Mesothelial cell of epicardium (in vitro differentiated cells): ENCODE data around the gene LIPG. TPM values are rescaled to one million over a fixed set of nuclear protein-coding genes. Genes with fewer than 3 reads are reported as not detected.

Source experiments
- DNase-seq, 2 experiments: peaks; one replicate each; pipeline ENCODE4 v3.0.0; 2021; ENCODE audit warnings: low spot score in 2 of 2; ENCODE audit not compliant: unreplicated experiment in 2 of 2
- H3K27ac Mint-ChIP-seq: 2 replicates; pipeline ENCODE4 v1.8.0; 2021; ENCODE audit warnings: mixed read lengths
- H3K27me3 Mint-ChIP-seq: 2 replicates; pipeline ENCODE4 v1.8.0; 2021; ENCODE audit warnings: low read depth, mixed read lengths
- H3K36me3 Mint-ChIP-seq: 2 replicates; pipeline ENCODE4 v1.8.0; 2021; ENCODE audit warnings: mixed read lengths
- H3K4me1 Mint-ChIP-seq: 2 replicates; pipeline ENCODE4 v1.8.0; 2021; ENCODE audit warnings: mixed read lengths
- H3K4me3 Mint-ChIP-seq: 2 replicates; pipeline ENCODE4 v1.8.0; 2021; ENCODE audit warnings: mild to moderate bottlenecking, moderate library complexity, mixed read lengths
- H3K9me3 Mint-ChIP-seq: 2 replicates; pipeline ENCODE4 v1.8.0; 2021; ENCODE audit warnings: mixed read lengths
- total RNA-seq: library from RNA; stranded (reverse); gene quantifications from 3 replicates; pipeline ENCODE4 v1.2.1, GENCODE V29; 2021
- TF ChIP-seq, protein P1 (sequence below): fragments of 200-600 bp; sonication (generic); IDR thresholded peaks from one replicate; pipeline ENCODE4 v1.5.0; 2021; ENCODE audit warnings: antibody characterized with exemption; ENCODE audit not compliant: unreplicated experiment

LIPG gene
- total RNA-seq, 1 donor from 2014 or later, result 26.0 TPM

DNA sequence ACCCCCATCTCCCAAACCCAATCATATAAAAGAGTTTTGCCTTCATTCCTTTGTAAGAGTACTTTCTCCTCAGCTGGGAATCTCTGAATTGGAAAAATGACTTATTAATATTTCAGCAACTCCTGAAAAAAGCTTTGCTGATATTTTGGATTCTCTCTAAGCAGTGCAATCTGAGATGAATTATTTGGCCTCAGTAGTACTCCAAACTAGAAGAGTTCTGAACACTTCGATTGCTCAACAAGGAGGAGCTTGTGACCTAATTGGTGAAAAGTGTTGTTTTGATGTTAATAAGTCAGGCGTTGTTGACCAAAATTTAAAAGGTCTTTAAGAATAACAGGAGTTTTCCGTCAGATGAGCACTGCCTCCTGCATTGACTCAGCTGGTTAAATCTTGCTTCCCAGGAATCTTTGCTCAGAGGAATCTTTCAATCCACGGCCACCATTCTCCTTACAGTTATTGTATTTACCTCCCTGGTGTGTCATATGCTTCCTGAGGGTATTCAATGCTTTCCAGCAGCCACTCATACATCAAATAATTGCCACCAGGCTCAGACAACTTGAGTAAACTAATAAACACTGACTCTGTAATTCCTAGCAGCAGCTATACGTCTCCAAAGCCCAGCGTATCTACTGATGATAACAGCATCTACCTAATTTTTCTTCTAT lies 24.5 kb upstream of the LIPG start:
- Mint-ChIP-seq H3K36me3 (no peaks in the 10 kb centered on the region), H3K9me3 (peaks cover 5% of the 10 kb centered on the region), H3K4me3 (no peak overlapping the region), H3K27me3 (no peaks in the 10 kb centered on the region), H3K27ac (no peak overlapping the region), H3K4me1 (no peaks in the 10 kb centered on the region)
- DNase-seq, result no peak
- TF ChIP-seq, protein P1, sequence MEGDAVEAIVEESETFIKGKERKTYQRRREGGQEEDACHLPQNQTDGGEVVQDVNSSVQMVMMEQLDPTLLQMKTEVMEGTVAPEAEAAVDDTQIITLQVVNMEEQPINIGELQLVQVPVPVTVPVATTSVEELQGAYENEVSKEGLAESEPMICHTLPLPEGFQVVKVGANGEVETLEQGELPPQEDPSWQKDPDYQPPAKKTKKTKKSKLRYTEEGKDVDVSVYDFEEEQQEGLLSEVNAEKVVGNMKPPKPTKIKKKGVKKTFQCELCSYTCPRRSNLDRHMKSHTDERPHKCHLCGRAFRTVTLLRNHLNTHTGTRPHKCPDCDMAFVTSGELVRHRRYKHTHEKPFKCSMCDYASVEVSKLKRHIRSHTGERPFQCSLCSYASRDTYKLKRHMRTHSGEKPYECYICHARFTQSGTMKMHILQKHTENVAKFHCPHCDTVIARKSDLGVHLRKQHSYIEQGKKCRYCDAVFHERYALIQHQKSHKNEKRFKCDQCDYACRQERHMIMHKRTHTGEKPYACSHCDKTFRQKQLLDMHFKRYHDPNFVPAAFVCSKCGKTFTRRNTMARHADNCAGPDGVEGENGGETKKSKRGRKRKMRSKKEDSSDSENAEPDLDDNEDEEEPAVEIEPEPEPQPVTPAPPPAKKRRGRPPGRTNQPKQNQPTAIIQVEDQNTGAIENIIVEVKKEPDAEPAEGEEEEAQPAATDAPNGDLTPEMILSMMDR, result no peak

GRCh38 chr18:49544362-49544761 lies 17.5 kb upstream of the LIPG start:
- Mint-ChIP-seq H3K9me3 (no peaks in the 10 kb centered on the region), H3K36me3 (no peaks in the 10 kb centered on the region), H3K4me1 (peaks cover 14% of the 10 kb centered on the region), H3K27me3 (no peaks in the 10 kb centered on the region), H3K27ac (no peak overlapping the region), H3K4me3 (no peak overlapping the region)
- TF ChIP-seq, protein P1, result no peak
- no peak for DNase-seq

GRCh38 chr18:49546278-49546677 lies 15.6 kb upstream of the LIPG start:
- TF ChIP-seq, protein P1, result no peak
- Mint-ChIP-seq H3K27ac (no peak overlapping the region), H3K4me1 (peaks cover 14% of the 10 kb centered on the region), H3K36me3 (no peaks in the 10 kb centered on the region), H3K9me3 (no peaks in the 10 kb centered on the region), H3K27me3 (no peaks in the 10 kb centered on the region), H3K4me3 (no peak overlapping the region)
- no peak for DNase-seq

DNA sequence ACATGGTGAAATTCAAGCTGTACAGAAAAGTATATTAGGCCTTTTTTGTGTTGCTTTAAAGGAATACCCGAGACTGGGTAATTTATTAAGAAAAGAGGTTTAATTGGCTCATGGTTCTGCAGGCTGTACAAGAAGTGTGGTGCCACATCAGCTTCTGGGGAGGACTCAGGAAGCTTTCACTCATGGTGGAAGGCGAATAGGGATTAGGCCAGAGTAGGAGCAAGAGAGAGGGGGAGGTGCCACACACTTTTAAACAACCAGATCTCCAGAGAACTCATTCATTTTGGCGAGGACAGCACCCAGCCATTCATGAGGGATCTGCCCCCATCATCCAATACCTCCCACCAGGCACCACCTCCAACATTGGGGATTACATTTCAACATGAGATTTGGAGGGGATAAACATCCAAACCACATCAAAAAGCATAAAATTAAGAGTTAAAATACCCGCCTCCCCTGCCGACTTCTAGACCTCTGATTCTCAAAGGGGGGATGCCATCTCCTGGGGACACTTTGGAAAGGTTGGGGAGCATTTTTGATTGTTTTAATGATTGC lies 15.1 kb upstream of the LIPG start:
- Mint-ChIP-seq H3K36me3 (no peaks in the 10 kb centered on the region), H3K4me3 (no peak overlapping the region), H3K9me3 (no peaks in the 10 kb centered on the region), H3K27me3 (no peaks in the 10 kb centered on the region), H3K27ac (no peak overlapping the region), H3K4me1 (peaks cover 14% of the 10 kb centered on the region)
- TF ChIP-seq, protein P1, result no peak
- DNase-seq, result no peak

- TF ChIP-seq, protein P1, result no peak
- Mint-ChIP-seq H3K36me3 (no peaks in the 10 kb centered on the region), H3K27me3 (no peaks in the 10 kb centered on the region), H3K4me1 (peaks cover 14% of the 10 kb centered on the region), H3K4me3 (no peak overlapping the region), H3K9me3 (peaks cover under 1% of the 10 kb centered on the region), H3K27ac (no peak overlapping the region)
- no peak for DNase-seq
Observed at GRCh38 chr18:49547701-49548100, 14.2 kb upstream of the LIPG start.
